ENCODE data around the gene HSF2BP.

The HSF2BP gene

DNA sequence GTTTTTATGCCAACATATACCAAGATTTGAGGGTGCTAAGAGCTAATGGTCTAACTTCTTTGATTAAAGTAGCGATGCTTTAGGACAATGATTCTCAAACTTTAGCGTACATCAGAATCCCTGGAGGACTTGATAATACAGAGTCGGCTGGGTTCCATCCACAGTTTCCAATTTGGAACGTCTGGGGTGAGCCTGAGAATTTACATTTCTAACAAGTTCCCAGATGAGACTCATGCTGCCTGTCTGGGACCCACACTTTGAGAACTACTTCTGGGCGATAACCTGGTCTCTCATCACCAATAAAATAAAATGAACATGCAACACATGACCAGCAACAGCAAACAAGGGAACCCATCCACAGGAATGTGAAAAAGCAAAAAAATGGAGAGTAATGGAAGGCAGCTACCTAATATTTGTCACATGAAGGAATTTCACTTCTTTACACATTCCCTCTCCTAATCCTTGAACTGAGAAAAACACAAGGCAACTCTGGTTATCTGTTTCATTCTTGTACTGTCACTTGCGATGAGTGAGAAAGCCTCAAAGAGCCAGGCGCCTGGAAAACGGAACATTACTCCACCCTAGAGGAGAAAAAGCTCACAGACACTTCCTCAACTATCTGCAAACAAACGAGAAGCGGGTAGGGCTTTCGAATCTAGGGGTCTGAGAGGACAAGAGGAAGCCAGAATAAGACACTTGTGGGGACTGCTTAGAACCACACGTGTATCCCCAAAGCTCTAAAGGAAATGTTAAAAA, 14.0 kb downstream of the HSF2BP start:
- Histone ChIP-seq H3K27ac (no peak overlapping the region), H3K27me3 (ENCODE audit: insufficient read depth, low read depth, severe bottlenecking) (no peaks in the 10 kb centered on the region), H3K9me3 (ENCODE audit: severe bottlenecking) (no peaks in the 10 kb centered on the region), H3K36me3 (peaks cover under 1% of the 10 kb centered on the region; the same call in 1 of the 2 replicates), H3K4me3 (ENCODE audit: low read depth, low read length) (no peak overlapping the region)
- peak; percentile 24 for DNase-seq
- TF ChIP-seq, protein P1, sequence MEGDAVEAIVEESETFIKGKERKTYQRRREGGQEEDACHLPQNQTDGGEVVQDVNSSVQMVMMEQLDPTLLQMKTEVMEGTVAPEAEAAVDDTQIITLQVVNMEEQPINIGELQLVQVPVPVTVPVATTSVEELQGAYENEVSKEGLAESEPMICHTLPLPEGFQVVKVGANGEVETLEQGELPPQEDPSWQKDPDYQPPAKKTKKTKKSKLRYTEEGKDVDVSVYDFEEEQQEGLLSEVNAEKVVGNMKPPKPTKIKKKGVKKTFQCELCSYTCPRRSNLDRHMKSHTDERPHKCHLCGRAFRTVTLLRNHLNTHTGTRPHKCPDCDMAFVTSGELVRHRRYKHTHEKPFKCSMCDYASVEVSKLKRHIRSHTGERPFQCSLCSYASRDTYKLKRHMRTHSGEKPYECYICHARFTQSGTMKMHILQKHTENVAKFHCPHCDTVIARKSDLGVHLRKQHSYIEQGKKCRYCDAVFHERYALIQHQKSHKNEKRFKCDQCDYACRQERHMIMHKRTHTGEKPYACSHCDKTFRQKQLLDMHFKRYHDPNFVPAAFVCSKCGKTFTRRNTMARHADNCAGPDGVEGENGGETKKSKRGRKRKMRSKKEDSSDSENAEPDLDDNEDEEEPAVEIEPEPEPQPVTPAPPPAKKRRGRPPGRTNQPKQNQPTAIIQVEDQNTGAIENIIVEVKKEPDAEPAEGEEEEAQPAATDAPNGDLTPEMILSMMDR (IDR thresholded peaks at IDR 0.05; ENCODE audit: low read depth, low read length) = no peak

- H3K36me3 ChIP-seq = peaks cover 4% of the 10 kb centered on the region
- TF ChIP-seq, protein P1 (IDR thresholded peaks at IDR 0.05; ENCODE audit: low read depth, low read length) = no peak
- DNase-seq = no peak
- no peak overlapping the region for H3K27ac ChIP-seq
- no peaks in the 10 kb centered on the region for H3K27me3 ChIP-seq (ENCODE audit: insufficient read depth, low read depth, severe bottlenecking)
- H3K4me3 ChIP-seq (ENCODE audit: low read depth, low read length) = no peak overlapping the region
- H3K9me3 ChIP-seq (ENCODE audit: severe bottlenecking) = no peaks in the 10 kb centered on the region
Observed at GRCh38 chr21:43644609-43645008, 14.7 kb downstream of the HSF2BP start.

- H3K36me3 ChIP-seq = peaks cover 4% of the 10 kb centered on the region
- TF ChIP-seq, protein P1 (IDR thresholded peaks at IDR 0.05; ENCODE audit: low read depth, low read length) = no peak
- H3K9me3 ChIP-seq (ENCODE audit: severe bottlenecking) = no peaks in the 10 kb centered on the region
- no peak for DNase-seq
- H3K27me3 ChIP-seq (ENCODE audit: insufficient read depth, low read depth, severe bottlenecking) = no peaks in the 10 kb centered on the region
- H3K4me3 ChIP-seq (ENCODE audit: low read depth, low read length) = no peak overlapping the region
- no peak overlapping the region for H3K27ac ChIP-seq
Observed at GRCh38 chr21:43644071-43644470, 15.2 kb downstream of the HSF2BP start.

- no peak for DNase-seq
- TF ChIP-seq, protein P1 (IDR thresholded peaks at IDR 0.05; ENCODE audit: low read depth, low read length) = no peak
- Histone ChIP-seq H3K9me3 (ENCODE audit: severe bottlenecking) (no peaks in the 10 kb centered on the region), H3K27ac (no peak overlapping the region), H3K4me3 (ENCODE audit: low read depth, low read length) (no peak overlapping the region), H3K27me3 (ENCODE audit: insufficient read depth, low read depth, severe bottlenecking) (no peaks in the 10 kb centered on the region), H3K36me3 (peaks cover 4% of the 10 kb centered on the region)
Observed at GRCh38 chr21:43643193-43643592, 16.1 kb downstream of the HSF2BP start.

- no peak for DNase-seq
- TF ChIP-seq, protein P1 (IDR thresholded peaks at IDR 0.05; ENCODE audit: low read depth, low read length) = no peak
- Histone ChIP-seq H3K9me3 (ENCODE audit: severe bottlenecking) (no peaks in the 10 kb centered on the region), H3K27ac (no peak overlapping the region), H3K36me3 (peaks cover 4% of the 10 kb centered on the region), H3K4me3 (ENCODE audit: low read depth, low read length) (no peak overlapping the region), H3K27me3 (ENCODE audit: insufficient read depth, low read depth, severe bottlenecking) (no peaks in the 10 kb centered on the region)
Observed at GRCh38 chr21:43640400-43640799, 18.9 kb downstream of the HSF2BP start.

Measured in WERI-Rb-1 (cell line).